K562 (cell line): ENCODE results near the gene SCFD2. TPM values are rescaled to one million over a fixed set of nuclear protein-coding genes. Genes with fewer than 3 reads are reported as not detected.

ENCODE experiments used
- ATAC-seq: fragments of 200-7000 bp; cut with Tn5 transposase; 3 replicates; pipeline ENCODE4 v1.9.1; 2020; ENCODE audit warnings: moderate library complexity
- BruUV-seq: library from RNA; stranded (reverse); fragments of 400-500 nt; replicated peaks from 2 replicates; lab custom pipeline; 2021; lab: Mats Ljungman, UMichigan
- CTCF ChIA-PET: fragments of 300-600 bp; formaldehyde crosslinking; extraction: SDS; loops from one replicate; lab custom pipeline; 2021; ENCODE audit warnings: low intra/inter-chr PET ratio; lab: Yijun Ruan, JAX
- POLR2A ChIA-PET: fragments of 300-600, 350-650 bp; sonication (Branson Sonifier 250); formaldehyde crosslinking; extraction: SDS; loops from one replicate; lab custom pipeline; 2021; ENCODE audit warnings: antibody characterized with exemption, inconsistent platforms; lab: Yijun Ruan, JAX
- DNase-seq, 4 experiments: peaks; one replicate each; pipeline versions ENCODE4 v3.0.0 to v3.0.0-alpha.2; 2011 to 2018; ENCODE audit warnings: low spot score in 3 of 4, mixed read lengths in 3 of 4; ENCODE audit errors: extremely low read depth in 1 of 4
- FAIRE-seq: peaks from 2 replicates; lab custom pipeline; 2011; peaks lifted over from hg19 to GRCh38; lab: Jason Lieb, UNC
- H2AFZ ChIP-seq: 2 replicates; pipeline ENCODE4 v1.6.0; 2011; ENCODE audit warnings: low read depth, low read length, control low read depth, inconsistent platforms
- H3K27ac ChIP-seq: fragments of 200-600 bp; 3 replicates; pipeline ENCODE4 v1.8.0; 2011; ENCODE audit warnings: low read depth, mild to moderate bottlenecking, control low read depth, inconsistent platforms, low read length, moderate library complexity, mixed read lengths; ENCODE audit errors: extremely low read depth
- H3K27me3 ChIP-seq, 2 experiments: fragments of 300-600 bp in 1 of 2; 2 replicates in 1 of 2; 3 replicates in 1 of 2; pipeline versions ENCODE4 v1.6.0 to v1.8.0; 2011; ENCODE audit warnings: inconsistent platforms in 2 of 2, low read length in 2 of 2, mild to moderate bottlenecking in 1 of 2, mixed read lengths in 1 of 2, moderate library complexity in 1 of 2; ENCODE audit not compliant: control insufficient read depth in 2 of 2, insufficient read depth in 2 of 2
- H3K36me3 ChIP-seq: fragments of 300-600 bp; 3 replicates; pipeline ENCODE4 v1.8.0; 2011; ENCODE audit warnings: mild to moderate bottlenecking, low read length, inconsistent platforms; ENCODE audit not compliant: control insufficient read depth, insufficient read depth
- H3K4me1 ChIP-seq, 2 experiments: fragments of 200-600 bp in 1 of 2; replicated peaks in 1 of 2; 2 replicates in 1 of 2; 3 replicates in 1 of 2; pipeline versions ENCODE4 v1.5.1 to v1.8.0; 2011; ENCODE audit warnings: inconsistent platforms in 2 of 2, low read length in 2 of 2, mild to moderate bottlenecking in 1 of 2, mixed read lengths in 1 of 2, moderate library complexity in 1 of 2; ENCODE audit not compliant: control insufficient read depth in 2 of 2, insufficient read depth in 2 of 2
- H3K4me2 ChIP-seq: 2 replicates; pipeline ENCODE4 v1.6.1; 2011; ENCODE audit warnings: low read length, control low read depth, inconsistent platforms, mixed read lengths; ENCODE audit not compliant: insufficient read depth
- H3K4me3 ChIP-seq: fragments of 200-600 bp; sonication (generic), shearing (Covaris generic); 2 replicates; pipeline ENCODE4 v1.5.1; 2016; ENCODE audit warnings: control low read depth, inconsistent platforms
- H3K79me2 ChIP-seq: fragments of 200-600 bp; 3 replicates; pipeline ENCODE4 v1.8.0; 2011; ENCODE audit warnings: low read length, inconsistent platforms; ENCODE audit not compliant: control insufficient read depth, insufficient read depth
- H3K9ac ChIP-seq, 2 experiments: 2 replicates each; pipeline versions ENCODE4 v1.6.0 to v1.6.1; 2011; ENCODE audit warnings: low read depth in 2 of 2, low read length in 2 of 2, control low read depth in 1 of 2, inconsistent platforms in 1 of 2, mild to moderate bottlenecking in 1 of 2, mixed read lengths in 1 of 2; ENCODE audit not compliant: insufficient read depth in 1 of 2
- H3K9me1 ChIP-seq: one replicate; pipeline ENCODE4 v1.6.0; 2011; ENCODE audit warnings: inconsistent platforms, mild to moderate bottlenecking, low read length, moderate library complexity; ENCODE audit not compliant: control insufficient read depth, insufficient read depth
- H3K9me3 ChIP-seq: replicated peaks from 2 replicates; pipeline ENCODE4 v1.5.1; 2011; ENCODE audit warnings: low read depth, low read length, inconsistent platforms; ENCODE audit not compliant: control insufficient read depth, insufficient read depth
- H4K20me1 ChIP-seq: replicated peaks from 2 replicates; pipeline ENCODE4 v1.6.1; 2011; ENCODE audit warnings: low read length, inconsistent platforms, mixed read lengths; ENCODE audit not compliant: control insufficient read depth, insufficient read depth
- EGR1 ChIP-seq: fragments of 450-650 bp; conservative IDR thresholded peaks from 2 replicates; pipeline ENCODE4 v1.6.1; 2017; ENCODE audit warnings: mild to moderate bottlenecking
- KLF1 ChIP-seq: fragments of 450-650 bp; IDR thresholded peaks from 2 replicates; pipeline ENCODE4 v1.6.1; 2016; ENCODE audit warnings: missing genetic modification characterization, missing compliant biosample characterization
- SMARCA4 ChIP-seq: fragments of 450-650 bp; IDR thresholded peaks from 2 replicates; pipeline ENCODE4 v1.6.1; 2016
- SREBF1 ChIP-seq: fragments of 150-350 bp; IDR thresholded peaks from 2 replicates; pipeline ENCODE4 v1.6.1; 2014; ENCODE audit warnings: antibody characterized with exemption, low read depth, low read length, borderline replicate concordance
- WGBS: fragments of 100-300 bp; shearing (Covaris generic); methylation state at CpG from one replicate; pipeline ENCODE4 v1.1.6; 2016; ENCODE audit warnings: low coverage, mixed read lengths; ENCODE audit not compliant: insufficient coverage; ENCODE audit errors: missing lambda C conversion rate; 5-methylcytosine and 5-hydroxymethylcytosine counted together
- in situ Hi-C: fragments of 300-500 bp; cut with MboI; formaldehyde crosslinking; loops from 4 replicates; pipeline ENCODE4 v1.15.0; 2018; ENCODE audit warnings: inconsistent platforms, mixed read lengths
- intact Hi-C: fragments of 100-400 bp; cut with micrococcal nuclease; formaldehyde crosslinking; loops from 2 replicates; pipeline ENCODE4 v1.14.2; 2022
- polyA plus RNA-seq, 8 experiments: library from polyadenylated mRNA; depleted of rRNA in 4 of 8; stranded (reverse) in 5 of 8; unstranded in 3 of 8; fragments of >200 nt; fragmentation: Nextera tagmentation in 2 of 8; fragmentation: Illumina TruSeq in 1 of 8; extraction: Ambion mirVana in 2 of 8; extraction: Trizol in 1 of 8; gene quantifications; 2 replicates each; pipeline versions ENCODE4 v1.2.1 to v1.2.3, GENCODE V29; 2011 to 2014; ENCODE audit warnings: inconsistent platforms in 1 of 8, missing spikeins in 1 of 8
- total RNA-seq, 7 experiments: library from RNA; depleted of rRNA in 6 of 7; stranded (reverse); fragments of >200 nt in 6 of 7; fragmentation: Illumina TruSeq in 2 of 7; extraction: Trizol in 2 of 7; gene quantifications; 2 replicates each; pipeline versions ENCODE4 v1.2.1 to v1.2.3, GENCODE V29; 2011 to 2021; ENCODE audit warnings: low replicate concordance in 1 of 7
- TF ChIP-seq, protein P1 (sequence below): fragments of 450-650 bp; conservative IDR thresholded peaks from 2 replicates; pipeline ENCODE4 v1.6.1; 2016; ENCODE audit warnings: missing genetic modification characterization, low read depth, mild to moderate bottlenecking, missing compliant biosample characterization, moderate library complexity
- TF ChIP-seq, protein P2 (sequence below): sonication (generic); formaldehyde crosslinking; IDR thresholded peaks from 2 replicates; pipeline ENCODE4 v1.8.0; 2022; ENCODE audit warnings: mild to moderate bottlenecking, missing genetic modification reagents

SCFD2 gene
- total and polyA plus RNA-seq, 9 of the 15 experiments (the other 6 are each of a cell fraction or from before 2014, with no cell fraction given): 5.7 to 30.3 (median 22.8) TPM

DNA sequence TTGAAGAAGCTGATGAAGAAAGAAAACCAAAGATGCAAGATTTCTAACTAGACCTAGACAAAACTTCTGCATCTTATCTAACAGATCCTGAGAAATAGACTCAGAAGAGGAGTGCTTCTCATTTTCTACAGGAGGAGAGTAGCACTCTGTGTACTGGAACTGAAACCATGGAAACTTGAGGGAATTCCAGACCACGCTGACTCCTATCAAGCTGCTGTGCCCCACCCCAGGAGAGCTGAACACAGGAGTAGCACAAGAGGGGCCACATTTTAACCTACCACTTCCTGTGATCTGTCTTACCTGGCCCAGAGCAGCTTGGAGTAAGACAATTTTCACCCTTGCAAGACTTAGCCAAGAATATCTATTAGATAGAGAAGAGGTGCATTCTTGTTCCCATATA is 248.9 kb downstream of the SCFD2 start (continued):
- TF ChIP-seq, protein P1, sequence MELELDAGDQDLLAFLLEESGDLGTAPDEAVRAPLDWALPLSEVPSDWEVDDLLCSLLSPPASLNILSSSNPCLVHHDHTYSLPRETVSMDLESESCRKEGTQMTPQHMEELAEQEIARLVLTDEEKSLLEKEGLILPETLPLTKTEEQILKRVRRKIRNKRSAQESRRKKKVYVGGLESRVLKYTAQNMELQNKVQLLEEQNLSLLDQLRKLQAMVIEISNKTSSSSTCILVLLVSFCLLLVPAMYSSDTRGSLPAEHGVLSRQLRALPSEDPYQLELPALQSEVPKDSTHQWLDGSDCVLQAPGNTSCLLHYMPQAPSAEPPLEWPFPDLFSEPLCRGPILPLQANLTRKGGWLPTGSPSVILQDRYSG (tag): no peak
- no peak for TF ChIP-seq SMARCA4
- no peak for TF ChIP-seq KLF1 (tag)

DNA sequence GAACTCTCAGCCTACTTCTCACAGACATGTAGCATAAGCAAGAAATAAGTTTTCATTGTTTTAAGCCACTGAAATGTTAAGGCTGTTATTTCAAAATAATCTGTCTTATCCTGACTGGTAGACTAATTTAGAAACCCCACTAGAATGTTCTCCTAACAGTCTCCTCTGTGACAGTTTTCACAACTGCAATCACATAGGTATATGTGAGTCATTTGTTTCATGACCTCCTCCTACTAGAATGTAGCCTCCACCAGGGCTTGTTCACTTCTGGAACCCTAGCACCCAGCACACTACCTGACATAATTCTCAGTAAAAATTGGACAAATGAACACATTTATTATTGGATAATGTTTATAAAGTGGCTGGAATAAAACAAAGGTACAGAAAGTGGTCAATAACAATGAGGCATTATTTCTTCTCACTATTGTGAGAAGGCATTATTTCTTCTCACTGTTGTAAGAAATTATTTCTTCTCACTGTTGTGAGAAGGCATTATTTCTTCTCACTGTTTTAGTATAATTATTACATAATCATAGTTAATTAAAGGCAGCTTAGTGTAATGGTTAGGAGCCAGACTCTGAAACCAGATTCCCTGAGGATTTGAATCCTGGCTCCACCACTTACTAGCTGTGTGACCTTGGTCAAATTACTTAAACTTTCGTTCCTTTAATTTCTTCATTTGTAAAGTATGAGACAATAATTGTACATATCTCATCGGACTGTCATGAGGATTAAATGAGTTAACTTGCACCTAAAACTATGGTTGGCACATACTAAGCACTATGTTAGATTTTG is 252.2 kb downstream of the SCFD2 start:
- no peak overlapping the region for H3K4me2 ChIP-seq
- no peaks in the 10 kb centered on the region for H3K79me2 ChIP-seq
- H3K4me3 ChIP-seq: no peak overlapping the region
- no peaks in the 10 kb centered on the region; the same call in 1 of the 2 replicates for H4K20me1 ChIP-seq
- DNase-seq: no peak
- H3K36me3 ChIP-seq: no peaks in the 10 kb centered on the region
- H3K9ac ChIP-seq: no peak overlapping the region
- no peaks in the 10 kb centered on the region for H3K4me1 ChIP-seq
- H3K27ac ChIP-seq: no peak overlapping the region
- H2AFZ ChIP-seq: no peak overlapping the region
- H3K9me3 ChIP-seq: no peaks in the 10 kb centered on the region
- BruUV-seq: no TSS peak
- POLR2A ChIA-PET: no interaction called here
- WGBS: 70% methylated on average over 2 of the region's 2 CpGs
- intact Hi-C loops (no loop called here), in situ Hi-C loops (no loop called here)
- FAIRE-seq: no peak
- CTCF ChIA-PET: no interaction called here
- ATAC-seq: no peak
- no peaks in the 10 kb centered on the region for H3K9me1 ChIP-seq
- TF ChIP-seq SREBF1: no peak
- TF ChIP-seq EGR1: no peak
- TF ChIP-seq, protein P2, sequence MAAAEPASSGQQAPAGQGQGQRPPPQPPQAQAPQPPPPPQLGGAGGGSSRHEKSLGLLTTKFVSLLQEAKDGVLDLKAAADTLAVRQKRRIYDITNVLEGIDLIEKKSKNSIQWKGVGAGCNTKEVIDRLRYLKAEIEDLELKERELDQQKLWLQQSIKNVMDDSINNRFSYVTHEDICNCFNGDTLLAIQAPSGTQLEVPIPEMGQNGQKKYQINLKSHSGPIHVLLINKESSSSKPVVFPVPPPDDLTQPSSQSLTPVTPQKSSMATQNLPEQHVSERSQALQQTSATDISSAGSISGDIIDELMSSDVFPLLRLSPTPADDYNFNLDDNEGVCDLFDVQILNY (CRISPR knock-in tag): no peak
- no peaks in the 10 kb centered on the region for H3K27me3 ChIP-seq
